HepG2 (cell line): ENCODE results near the gene CYP27B1. TPM values are rescaled to one million over a fixed set of nuclear protein-coding genes. Genes with fewer than 3 reads are reported as not detected.

Source experiments
- CEBPB ChIP-seq: IDR thresholded peaks from 2 replicates; pipeline ENCODE4 v1.6.1; 2011; ENCODE audit warnings: low read depth, low read length, improper control_type of control experiment, borderline replicate concordance
- DPF2 ChIP-seq: sonication (generic); formaldehyde crosslinking; IDR thresholded peaks from 2 replicates; pipeline ENCODE4 v1.4.0; 2020; ENCODE audit warnings: mild to moderate bottlenecking, low read depth, missing genetic modification reagents, borderline replicate concordance
- EEA1 ChIP-seq: sonication (generic); formaldehyde crosslinking; IDR thresholded peaks from 2 replicates; pipeline ENCODE4 v1.5.1; 2020; ENCODE audit warnings: mild to moderate bottlenecking, missing genetic modification reagents, borderline replicate concordance
- FOXM1 ChIP-seq: sonication (generic); formaldehyde crosslinking; IDR thresholded peaks from 2 replicates; pipeline ENCODE4 v1.5.0; 2020; ENCODE audit warnings: missing genetic modification reagents
- HMGXB4 ChIP-seq, 2 experiments: sonication (generic) in 1 of 2; formaldehyde crosslinking in 1 of 2; IDR thresholded peaks; 2 replicates each; pipeline versions ENCODE4 v1.4.0 to v1.6.1; 2018 to 2020; ENCODE audit warnings: missing genetic modification reagents in 2 of 2, borderline replicate concordance in 1 of 2, low read depth in 1 of 2, mild to moderate bottlenecking in 1 of 2, missing biosample characterization in 1 of 2
- HNF4A ChIP-seq: sonication (generic); formaldehyde crosslinking; IDR thresholded peaks from 2 replicates; pipeline ENCODE4 v1.4.0; 2020; ENCODE audit warnings: missing genetic modification reagents
- HOXA7 ChIP-seq: sonication (generic); formaldehyde crosslinking; IDR thresholded peaks from 2 replicates; pipeline ENCODE4 v1.8.1; 2022; ENCODE audit warnings: mild to moderate bottlenecking, missing genetic modification reagents, moderate library complexity
- RXRB ChIP-seq: IDR thresholded peaks from 2 replicates; pipeline ENCODE4 v1.6.1; 2016; ENCODE audit warnings: borderline replicate concordance, missing genetic modification reagents, missing compliant biosample characterization
- SKIL ChIP-seq: sonication (generic); formaldehyde crosslinking; IDR thresholded peaks from 2 replicates; pipeline ENCODE4 v1.8.0; 2022; ENCODE audit warnings: missing genetic modification reagents, mild to moderate bottlenecking, moderate library complexity, borderline replicate concordance
- SMARCC2 ChIP-seq: fragments of 450-650 bp; IDR thresholded peaks from 2 replicates; pipeline ENCODE4 v1.6.1; 2017; ENCODE audit warnings: antibody characterized with exemption, mild to moderate bottlenecking
- STAT6 ChIP-seq: sonication (generic); formaldehyde crosslinking; IDR thresholded peaks from 2 replicates; pipeline ENCODE4 v1.4.0; 2020; ENCODE audit warnings: missing genetic modification reagents, mild to moderate bottlenecking, borderline replicate concordance
- TAF15 ChIP-seq: fragments of 200-400 bp; formaldehyde crosslinking; IDR thresholded peaks from one replicate; pipeline ENCODE4 v1.6.1; 2018; ENCODE audit warnings: mild to moderate bottlenecking, low read depth, low read length; ENCODE audit not compliant: poor library complexity, severe bottlenecking
- TEAD2 ChIP-seq: sonication (generic); formaldehyde crosslinking; IDR thresholded peaks from 2 replicates; pipeline ENCODE4 v1.9.0; 2021; ENCODE audit warnings: missing genetic modification reagents
- ZBTB20 ChIP-seq: sonication (generic); formaldehyde crosslinking; IDR thresholded peaks from 2 replicates; pipeline ENCODE4 v1.8.1; 2023; ENCODE audit warnings: missing genetic modification reagents, low read depth, mild to moderate bottlenecking, borderline replicate concordance
- ZBTB25 ChIP-seq: IDR thresholded peaks from 2 replicates; pipeline ENCODE4 v1.6.1; 2018; ENCODE audit warnings: missing genetic modification reagents
- ZNF275 ChIP-seq: sonication (generic); formaldehyde crosslinking; IDR thresholded peaks from 2 replicates; pipeline ENCODE4 v1.8.0; 2022; ENCODE audit warnings: missing genetic modification reagents, mild to moderate bottlenecking, inconsistent platforms, borderline replicate concordance
- ZNF557 ChIP-seq: sonication (generic); formaldehyde crosslinking; IDR thresholded peaks from 2 replicates; pipeline ENCODE4 v1.4.0; 2020; ENCODE audit warnings: missing genetic modification reagents
- ZNF740 ChIP-seq: sonication (generic); formaldehyde crosslinking; IDR thresholded peaks from 2 replicates; pipeline ENCODE4 v1.4.0; 2020; ENCODE audit warnings: missing genetic modification reagents
- polyA plus RNA-seq, 8 experiments: library from polyadenylated mRNA; depleted of rRNA in 3 of 8; stranded (reverse) in 7 of 8; unstranded in 1 of 8; fragments of >200 nt; fragmentation: Illumina TruSeq in 4 of 8; extraction: Trizol in 4 of 8; gene quantifications; 2 replicates each; pipeline versions ENCODE4 v1.2.1 to v1.2.3, GENCODE V29; 2011 to 2016; ENCODE audit warnings: low read depth in 4 of 8, missing spikeins in 1 of 8, mixed read lengths in 1 of 8; ENCODE audit not compliant: insufficient read depth in 1 of 8
- total RNA-seq, 5 experiments: library from RNA; depleted of rRNA; stranded (reverse); fragments of >200 nt; fragmentation: Illumina TruSeq; extraction: Trizol; gene quantifications; 2 replicates each; pipeline ENCODE4 v1.2.3, GENCODE V29; 2016; ENCODE audit warnings: low read depth in 1 of 5

The CYP27B1 gene
- total and polyA plus RNA-seq, 2 of the 13 experiments (the other 11 are each of a cell fraction or from before 2014, with no cell fraction given) = 2.3 to 3.0 TPM

- no peak for TF ChIP-seq STAT6 (CRISPR knock-in tag)
- TF ChIP-seq HOXA7 (CRISPR knock-in tag) = no peak
- TF ChIP-seq ZNF740 (CRISPR knock-in tag) = no peak; the same call in 1 of the 2 replicates
- no peak for TF ChIP-seq SMARCC2
- TF ChIP-seq FOXM1 (CRISPR knock-in tag) = no peak
- TF ChIP-seq DPF2 (CRISPR knock-in tag) = no peak
- no peak for TF ChIP-seq CEBPB
- TF ChIP-seq ZNF275 (CRISPR knock-in tag) = no peak
- TF ChIP-seq HNF4A (CRISPR knock-in tag) = no peak
- TF ChIP-seq ZBTB20 (CRISPR knock-in tag) = peak; percentile 78; the same call in 1 of the 2 replicates
- TF ChIP-seq ZNF557 (CRISPR knock-in tag) = no peak
- TF ChIP-seq RXRB = no peak; the same call in 1 of the 2 replicates
- no peak for TF ChIP-seq EEA1
- peak; percentile 53 for TF ChIP-seq TAF15
- TF ChIP-seq TEAD2 = no peak
- no peak for TF ChIP-seq ZBTB25 (CRISPR knock-in tag)
- TF ChIP-seq HMGXB4 (CRISPR knock-in tag; IDR thresholded peaks at IDR 0.05; ENCODE audit: borderline replicate concordance in 1 of 2, low read depth in 1 of 2) = peak; percentile 86 to 91
- TF ChIP-seq SKIL = 0 out of 2 replicates have a peak, but pooled peaks have one; percentile 10
Observed at GRCh38 chr12:57765003-57765697, 1.7 kb downstream of the CYP27B1 start (continued).
